K562 (cell line): ENCODE measurements around the gene FIBP. TPM values are rescaled to one million over a fixed set of nuclear protein-coding genes. Genes with fewer than 3 reads are reported as not detected.
A peak's percentile ranks its signal among the peaks of the same experiment; 100 is the strongest.

Experiments
- ATAC-seq: fragments of 200-7000 bp; cut with Tn5 transposase; 3 replicates; pipeline ENCODE4 v1.9.1; 2020; ENCODE audit warnings: moderate library complexity
- BruUV-seq: library from RNA; stranded (reverse); fragments of 400-500 nt; replicated peaks from 2 replicates; lab custom pipeline; 2021; lab: Mats Ljungman, UMichigan
- CTCF ChIA-PET: fragments of 300-600 bp; formaldehyde crosslinking; extraction: SDS; loops from one replicate; lab custom pipeline; 2021; ENCODE audit warnings: low intra/inter-chr PET ratio; lab: Yijun Ruan, JAX
- POLR2A ChIA-PET: fragments of 300-600, 350-650 bp; sonication (Branson Sonifier 250); formaldehyde crosslinking; extraction: SDS; loops from one replicate; lab custom pipeline; 2021; ENCODE audit warnings: antibody characterized with exemption, inconsistent platforms; lab: Yijun Ruan, JAX
- DNase-seq, 4 experiments: peaks; one replicate each; pipeline versions ENCODE4 v3.0.0 to v3.0.0-alpha.2; 2011 to 2018; ENCODE audit warnings: low spot score in 3 of 4, mixed read lengths in 3 of 4; ENCODE audit errors: extremely low read depth in 1 of 4
- FAIRE-seq: peaks from 2 replicates; lab custom pipeline; 2011; peaks lifted over from hg19 to GRCh38; lab: Jason Lieb, UNC
- H2AFZ ChIP-seq: 2 replicates; pipeline ENCODE4 v1.6.0; 2011; ENCODE audit warnings: low read depth, low read length, control low read depth, inconsistent platforms
- H3K27ac ChIP-seq: fragments of 200-600 bp; 3 replicates; pipeline ENCODE4 v1.8.0; 2011; ENCODE audit warnings: low read depth, mild to moderate bottlenecking, control low read depth, inconsistent platforms, low read length, moderate library complexity, mixed read lengths; ENCODE audit errors: extremely low read depth
- H3K27me3 ChIP-seq, 2 experiments: fragments of 300-600 bp in 1 of 2; 2 replicates in 1 of 2; 3 replicates in 1 of 2; pipeline versions ENCODE4 v1.6.0 to v1.8.0; 2011; ENCODE audit warnings: inconsistent platforms in 2 of 2, low read length in 2 of 2, mild to moderate bottlenecking in 1 of 2, mixed read lengths in 1 of 2, moderate library complexity in 1 of 2; ENCODE audit not compliant: control insufficient read depth in 2 of 2, insufficient read depth in 2 of 2
- H3K36me3 ChIP-seq: fragments of 300-600 bp; 3 replicates; pipeline ENCODE4 v1.8.0; 2011; ENCODE audit warnings: mild to moderate bottlenecking, low read length, inconsistent platforms; ENCODE audit not compliant: control insufficient read depth, insufficient read depth
- H3K4me1 ChIP-seq, 2 experiments: fragments of 200-600 bp in 1 of 2; replicated peaks in 1 of 2; 2 replicates in 1 of 2; 3 replicates in 1 of 2; pipeline versions ENCODE4 v1.5.1 to v1.8.0; 2011; ENCODE audit warnings: inconsistent platforms in 2 of 2, low read length in 2 of 2, mild to moderate bottlenecking in 1 of 2, mixed read lengths in 1 of 2, moderate library complexity in 1 of 2; ENCODE audit not compliant: control insufficient read depth in 2 of 2, insufficient read depth in 2 of 2
- H3K4me2 ChIP-seq: 2 replicates; pipeline ENCODE4 v1.6.1; 2011; ENCODE audit warnings: low read length, control low read depth, inconsistent platforms, mixed read lengths; ENCODE audit not compliant: insufficient read depth
- H3K4me3 ChIP-seq: fragments of 200-600 bp; sonication (generic), shearing (Covaris generic); 2 replicates; pipeline ENCODE4 v1.5.1; 2016; ENCODE audit warnings: control low read depth, inconsistent platforms
- H3K79me2 ChIP-seq: fragments of 200-600 bp; 3 replicates; pipeline ENCODE4 v1.8.0; 2011; ENCODE audit warnings: low read length, inconsistent platforms; ENCODE audit not compliant: control insufficient read depth, insufficient read depth
- H3K9ac ChIP-seq, 2 experiments: 2 replicates each; pipeline versions ENCODE4 v1.6.0 to v1.6.1; 2011; ENCODE audit warnings: low read depth in 2 of 2, low read length in 2 of 2, control low read depth in 1 of 2, inconsistent platforms in 1 of 2, mild to moderate bottlenecking in 1 of 2, mixed read lengths in 1 of 2; ENCODE audit not compliant: insufficient read depth in 1 of 2
- H3K9me1 ChIP-seq: one replicate; pipeline ENCODE4 v1.6.0; 2011; ENCODE audit warnings: inconsistent platforms, mild to moderate bottlenecking, low read length, moderate library complexity; ENCODE audit not compliant: control insufficient read depth, insufficient read depth
- H3K9me3 ChIP-seq: replicated peaks from 2 replicates; pipeline ENCODE4 v1.5.1; 2011; ENCODE audit warnings: low read depth, low read length, inconsistent platforms; ENCODE audit not compliant: control insufficient read depth, insufficient read depth
- H4K20me1 ChIP-seq: replicated peaks from 2 replicates; pipeline ENCODE4 v1.6.1; 2011; ENCODE audit warnings: low read length, inconsistent platforms, mixed read lengths; ENCODE audit not compliant: control insufficient read depth, insufficient read depth
- BCOR ChIP-seq: fragments of 450-650 bp; IDR thresholded peaks from 2 replicates; pipeline ENCODE4 v1.6.1; 2016
- CHCHD3 ChIP-seq: fragments of 250-450 bp; sonication (Bioruptor Pico); IDR thresholded peaks from 2 replicates; pipeline ENCODE4 v2.1.2; 2022; ENCODE audit warnings: mild to moderate bottlenecking
- CHD1 ChIP-seq: fragments of 200-600 bp; sonication (generic); IDR thresholded peaks from one replicate; pipeline ENCODE4 v1.6.1; 2012; ENCODE audit warnings: mild to moderate bottlenecking, moderate library complexity, low read length, inconsistent platforms
- ELF1 ChIP-seq: fragments of 200-800 bp; sonication (Bioruptor generic); IDR thresholded peaks from 2 replicates; pipeline ENCODE4 v1.6.1; 2016; ENCODE audit warnings: missing genetic modification characterization, missing compliant biosample characterization
- FOXK2 ChIP-seq, 2 experiments: fragments of 450-650 bp; IDR thresholded peaks in 1 of 2; conservative IDR thresholded peaks in 1 of 2; 2 replicates each; pipeline ENCODE4 v1.6.1; 2016; ENCODE audit warnings: low read depth in 2 of 2, mild to moderate bottlenecking in 1 of 2
- PKNOX1 ChIP-seq: fragments of 450-650 bp; IDR thresholded peaks from 2 replicates; pipeline ENCODE4 v1.6.1; 2016
- SIN3A ChIP-seq, 2 experiments: fragments of 150-350 bp in 1 of 2; IDR thresholded peaks; 2 replicates each; pipeline ENCODE4 v1.6.1; 2011 to 2016; ENCODE audit warnings: borderline replicate concordance in 2 of 2, low read depth in 2 of 2, low read length in 2 of 2, mild to moderate bottlenecking in 2 of 2, moderate library complexity in 2 of 2; ENCODE audit not compliant: control insufficient read depth in 1 of 2
- XRCC5 ChIP-seq: fragments of 200-400 bp; formaldehyde crosslinking; IDR thresholded peaks from 2 replicates; pipeline ENCODE4 v1.6.1; 2017; ENCODE audit warnings: low read depth, mild to moderate bottlenecking, low read length
- YBX1 ChIP-seq: fragments of 450-650 bp; IDR thresholded peaks from 2 replicates; pipeline ENCODE4 v1.7.1; 2016; ENCODE audit warnings: mild to moderate bottlenecking
- ZFPM2 ChIP-seq: fragments of 250-450 bp; sonication (Bioruptor Pico); IDR thresholded peaks from 2 replicates; pipeline ENCODE4 v1.5.1; 2022; ENCODE audit warnings: mild to moderate bottlenecking
- ZNF551 ChIP-seq: fragments of 250-450 bp; sonication (Bioruptor Pico); IDR thresholded peaks from 2 replicates; pipeline ENCODE4 v1.5.0; 2021; ENCODE audit warnings: mild to moderate bottlenecking, moderate library complexity
- WGBS: fragments of 100-300 bp; shearing (Covaris generic); methylation state at CpG from one replicate; pipeline ENCODE4 v1.1.6; 2016; ENCODE audit warnings: low coverage, mixed read lengths; ENCODE audit not compliant: insufficient coverage; ENCODE audit errors: missing lambda C conversion rate; 5-methylcytosine and 5-hydroxymethylcytosine counted together
- in situ Hi-C: fragments of 300-500 bp; cut with MboI; formaldehyde crosslinking; loops from 4 replicates; pipeline ENCODE4 v1.15.0; 2018; ENCODE audit warnings: inconsistent platforms, mixed read lengths
- intact Hi-C: fragments of 100-400 bp; cut with micrococcal nuclease; formaldehyde crosslinking; loops from 2 replicates; pipeline ENCODE4 v1.14.2; 2022
- polyA plus RNA-seq, 8 experiments: library from polyadenylated mRNA; depleted of rRNA in 4 of 8; stranded (reverse) in 5 of 8; unstranded in 3 of 8; fragments of >200 nt; fragmentation: Nextera tagmentation in 2 of 8; fragmentation: Illumina TruSeq in 1 of 8; extraction: Ambion mirVana in 2 of 8; extraction: Trizol in 1 of 8; gene quantifications; 2 replicates each; pipeline versions ENCODE4 v1.2.1 to v1.2.3, GENCODE V29; 2011 to 2014; ENCODE audit warnings: inconsistent platforms in 1 of 8, missing spikeins in 1 of 8
- total RNA-seq, 7 experiments: library from RNA; depleted of rRNA in 6 of 7; stranded (reverse); fragments of >200 nt in 6 of 7; fragmentation: Illumina TruSeq in 2 of 7; extraction: Trizol in 2 of 7; gene quantifications; 2 replicates each; pipeline versions ENCODE4 v1.2.1 to v1.2.3, GENCODE V29; 2011 to 2021; ENCODE audit warnings: low replicate concordance in 1 of 7
- TF ChIP-seq, protein P1 (sequence below): sonication (generic); formaldehyde crosslinking; IDR thresholded peaks from 2 replicates; pipeline ENCODE4 v1.8.1; 2022; ENCODE audit warnings: missing genetic modification reagents
- TF ChIP-seq, protein P2 (sequence below): fragments of 450-650 bp; IDR thresholded peaks from 2 replicates; pipeline ENCODE4 v1.7.0; 2016; ENCODE audit warnings: borderline replicate concordance

FIBP gene
- total and polyA plus RNA-seq, 9 of the 15 experiments (the other 6 are each of a cell fraction or from before 2014, with no cell fraction given) = 41.2 to 79.2 (median 48.6) TPM

DNA sequence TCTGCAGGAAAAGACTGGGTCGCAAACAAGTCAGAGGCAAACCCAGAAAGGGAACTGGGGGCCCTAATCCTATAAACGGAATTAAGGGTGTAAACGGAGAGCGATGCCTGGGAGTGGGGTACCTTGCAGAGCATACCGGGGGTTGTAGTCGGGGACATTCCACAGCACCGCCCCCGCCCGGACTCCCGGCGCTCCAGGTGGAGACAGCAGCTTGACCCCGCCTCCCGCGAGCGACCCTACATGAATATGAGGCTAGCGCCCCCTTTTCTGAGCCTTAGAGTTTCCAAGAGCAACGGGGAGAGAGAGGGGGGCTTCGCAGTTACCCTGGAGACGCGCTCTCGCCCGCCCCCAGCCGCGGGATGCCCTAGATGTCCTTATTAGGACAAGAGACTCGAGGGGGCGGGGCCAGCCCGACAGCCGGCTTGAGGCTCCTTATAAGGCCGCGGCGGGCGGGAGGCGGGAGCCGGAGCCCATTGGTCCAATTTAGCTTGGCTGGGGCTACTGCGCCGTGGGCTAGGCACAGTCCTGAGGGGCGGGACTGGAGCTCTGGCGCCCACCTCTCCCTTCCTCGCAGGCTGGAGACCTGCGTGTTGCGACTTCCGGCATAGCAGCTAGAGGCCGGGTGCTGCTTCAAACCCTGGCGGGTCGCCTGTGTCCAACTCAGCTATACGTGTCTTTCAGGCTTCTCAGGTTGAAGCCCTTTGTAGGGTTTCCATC, 29.0 kb downstream of the FIBP start (continued):
- TF ChIP-seq PKNOX1 (no peak), YBX1 (no peak), ELF1 (peak; percentile 80)
- TF ChIP-seq, all 486 proteins: peak for 88

- peaks cover 57% of the 10 kb centered on the region for H3K36me3 ChIP-seq
- under 1% methylated on average over 10 of the region's 10 CpGs for WGBS
- H3K27me3 ChIP-seq = no peaks in the 10 kb centered on the region; a peak in 1 of 5 replicates
- H3K4me3 ChIP-seq = peak overlapping the region; percentile 95
- H2AFZ ChIP-seq = peak overlapping the region; percentile 69
- H3K9ac ChIP-seq = peak overlapping the region; percentile 99 to 100
- peaks cover 22% of the 10 kb centered on the region for H4K20me1 ChIP-seq
- FAIRE-seq (no peak), ATAC-seq (no peak), DNase-seq (no peak)
- no peaks in the 10 kb centered on the region for H3K9me3 ChIP-seq
- CTCF ChIA-PET = interaction anchor here (1.1 kb wide), 1 partner anchor 41 kb away, joined by 4 read pairs; no protein-coding TSS in a partner anchor
- H3K4me1 ChIP-seq = peaks cover 14 to 71% of the 10 kb centered on the region in 2 experiments
- intact Hi-C loops = loop anchor here (5.0 kb wide), 1 partner anchor 44 kb away; the partner anchor contains the start of gene FOSL1
- peaks cover 68% of the 10 kb centered on the region for H3K79me2 ChIP-seq
- POLR2A ChIA-PET = interaction anchor here (0.6 to 5.6 kb wide), 31 partner anchors 9 to 791 kb away, joined by 3 to 151 read pairs (median 4); partner anchors contain the start of genes AP5B1, CCDC85B, FIBP and FOSL1
- H3K9me1 ChIP-seq = peaks cover 11% of the 10 kb centered on the region
- in situ Hi-C loops = no loop called here
- H3K4me2 ChIP-seq = peak overlapping the region; percentile 95
- H3K27ac ChIP-seq = peak overlapping the region; percentile 96
- BruUV-seq = TSS peak; percentile 23
- TF ChIP-seq XRCC5 = no peak
- peak; percentile 45; the same call in 1 of the 2 replicates for TF ChIP-seq ZFPM2 (CRISPR knock-in tag)
- TF ChIP-seq, protein P1, sequence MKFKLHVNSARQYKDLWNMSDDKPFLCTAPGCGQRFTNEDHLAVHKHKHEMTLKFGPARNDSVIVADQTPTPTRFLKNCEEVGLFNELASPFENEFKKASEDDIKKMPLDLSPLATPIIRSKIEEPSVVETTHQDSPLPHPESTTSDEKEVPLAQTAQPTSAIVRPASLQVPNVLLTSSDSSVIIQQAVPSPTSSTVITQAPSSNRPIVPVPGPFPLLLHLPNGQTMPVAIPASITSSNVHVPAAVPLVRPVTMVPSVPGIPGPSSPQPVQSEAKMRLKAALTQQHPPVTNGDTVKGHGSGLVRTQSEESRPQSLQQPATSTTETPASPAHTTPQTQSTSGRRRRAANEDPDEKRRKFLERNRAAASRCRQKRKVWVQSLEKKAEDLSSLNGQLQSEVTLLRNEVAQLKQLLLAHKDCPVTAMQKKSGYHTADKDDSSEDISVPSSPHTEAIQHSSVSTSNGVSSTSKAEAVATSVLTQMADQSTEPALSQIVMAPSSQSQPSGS (CRISPR knock-in tag) = no peak
- TF ChIP-seq, protein P2, sequence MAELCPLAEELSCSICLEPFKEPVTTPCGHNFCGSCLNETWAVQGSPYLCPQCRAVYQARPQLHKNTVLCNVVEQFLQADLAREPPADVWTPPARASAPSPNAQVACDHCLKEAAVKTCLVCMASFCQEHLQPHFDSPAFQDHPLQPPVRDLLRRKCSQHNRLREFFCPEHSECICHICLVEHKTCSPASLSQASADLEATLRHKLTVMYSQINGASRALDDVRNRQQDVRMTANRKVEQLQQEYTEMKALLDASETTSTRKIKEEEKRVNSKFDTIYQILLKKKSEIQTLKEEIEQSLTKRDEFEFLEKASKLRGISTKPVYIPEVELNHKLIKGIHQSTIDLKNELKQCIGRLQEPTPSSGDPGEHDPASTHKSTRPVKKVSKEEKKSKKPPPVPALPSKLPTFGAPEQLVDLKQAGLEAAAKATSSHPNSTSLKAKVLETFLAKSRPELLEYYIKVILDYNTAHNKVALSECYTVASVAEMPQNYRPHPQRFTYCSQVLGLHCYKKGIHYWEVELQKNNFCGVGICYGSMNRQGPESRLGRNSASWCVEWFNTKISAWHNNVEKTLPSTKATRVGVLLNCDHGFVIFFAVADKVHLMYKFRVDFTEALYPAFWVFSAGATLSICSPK = 0 out of 2 replicates have a peak, but pooled peaks have one; percentile 40
- peak; percentile 66; the same call in 1 of the 2 replicates for TF ChIP-seq ZNF551 (CRISPR knock-in tag)
- 0 out of 2 replicates have a peak, but pooled peaks have one; percentile 7 for TF ChIP-seq BCOR
- TF ChIP-seq CHCHD3 = 0 out of 2 replicates have a peak, but pooled peaks have one; percentile 44
- TF ChIP-seq CHD1 = peak; percentile 96
- TF ChIP-seq FOXK2 (conservative IDR thresholded peaks at IDR 0.05 in 1 of 2, IDR thresholded peaks at IDR 0.05 in 1 of 2; ENCODE audit: low read depth in 2 of 2) = 0 out of 4 replicates have a peak, but pooled peaks of 1 of the 2 experiments have one; percentile 22
- TF ChIP-seq SIN3A (IDR thresholded peaks at IDR 0.05; ENCODE audit: borderline replicate concordance in 2 of 2, control insufficient read depth in 1 of 2, low read depth in 2 of 2, low read length in 2 of 2) = peak in 1 of 2 experiments; percentile 34; a peak in 1 of 4 replicates
These were observed 29.6 kb downstream of the FIBP start for GRCh38 chr11:65858681-65859087.
